WERI-Rb-1 (cell line): ENCODE data around the gene ZBTB7C.

Source experiments
- DNase-seq: peaks from one replicate; pipeline ENCODE4 v3.0.0-alpha.2; 2020
- H3K27ac ChIP-seq: fragments of 250-450 bp; sonication (Bioruptor Pico); 2 replicates; pipeline ENCODE4 v1.5.1; 2020; ENCODE audit warnings: mild to moderate bottlenecking, moderate library complexity
- H3K27me3 ChIP-seq: fragments of 250-450 bp; sonication (Bioruptor Pico); 2 replicates; pipeline ENCODE4 v1.5.1; 2021; ENCODE audit warnings: mild to moderate bottlenecking, low read depth, moderate library complexity; ENCODE audit not compliant: insufficient read depth, severe bottlenecking
- H3K36me3 ChIP-seq: fragments of 250-450 bp; sonication (Bioruptor Pico); 2 replicates; pipeline ENCODE4 v1.5.1; 2020; ENCODE audit warnings: mild to moderate bottlenecking, moderate library complexity
- H3K4me3 ChIP-seq: 2 replicates; pipeline ENCODE4 v1.5.1; 2011; ENCODE audit warnings: low read depth, mild to moderate bottlenecking, control low read depth, low read length
- H3K9me3 ChIP-seq: fragments of 250-450 bp; sonication (Bioruptor Pico); 2 replicates; pipeline ENCODE4 v1.5.1; 2021; ENCODE audit warnings: mild to moderate bottlenecking, moderate library complexity; ENCODE audit not compliant: severe bottlenecking
- TF ChIP-seq, protein P1 (sequence below): IDR thresholded peaks from 2 replicates; pipeline ENCODE4 v1.5.1; 2011; ENCODE audit warnings: low read depth, mild to moderate bottlenecking, control low read depth, inconsistent platforms, low read length

ZBTB7C gene

DNA sequence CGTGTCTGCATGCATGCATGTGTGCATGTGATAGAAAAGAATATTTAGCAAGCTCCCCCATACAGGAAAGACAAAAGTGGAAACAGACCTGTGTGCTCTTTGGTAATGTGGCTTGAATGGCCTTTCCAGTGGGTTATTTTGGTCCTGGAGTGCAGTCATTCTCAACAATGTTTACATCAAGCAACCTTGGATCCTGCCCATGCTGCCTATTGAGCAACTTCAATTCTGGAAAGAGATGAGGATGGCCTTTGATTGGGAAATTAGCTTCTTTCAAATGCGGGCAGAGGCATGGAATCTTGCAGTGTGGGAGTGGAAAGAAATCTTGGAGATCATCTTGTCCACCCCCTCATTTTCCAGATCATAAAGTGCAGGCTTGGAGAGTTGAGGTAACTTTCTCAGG, 391.5 kb downstream of the ZBTB7C start:
- DNase-seq: no peak
- Histone ChIP-seq H3K36me3 (no peaks in the 10 kb centered on the region), H3K27ac (no peak overlapping the region), H3K4me3 (no peak overlapping the region), H3K9me3 (no peaks in the 10 kb centered on the region), H3K27me3 (no peaks in the 10 kb centered on the region)
- TF ChIP-seq, protein P1, sequence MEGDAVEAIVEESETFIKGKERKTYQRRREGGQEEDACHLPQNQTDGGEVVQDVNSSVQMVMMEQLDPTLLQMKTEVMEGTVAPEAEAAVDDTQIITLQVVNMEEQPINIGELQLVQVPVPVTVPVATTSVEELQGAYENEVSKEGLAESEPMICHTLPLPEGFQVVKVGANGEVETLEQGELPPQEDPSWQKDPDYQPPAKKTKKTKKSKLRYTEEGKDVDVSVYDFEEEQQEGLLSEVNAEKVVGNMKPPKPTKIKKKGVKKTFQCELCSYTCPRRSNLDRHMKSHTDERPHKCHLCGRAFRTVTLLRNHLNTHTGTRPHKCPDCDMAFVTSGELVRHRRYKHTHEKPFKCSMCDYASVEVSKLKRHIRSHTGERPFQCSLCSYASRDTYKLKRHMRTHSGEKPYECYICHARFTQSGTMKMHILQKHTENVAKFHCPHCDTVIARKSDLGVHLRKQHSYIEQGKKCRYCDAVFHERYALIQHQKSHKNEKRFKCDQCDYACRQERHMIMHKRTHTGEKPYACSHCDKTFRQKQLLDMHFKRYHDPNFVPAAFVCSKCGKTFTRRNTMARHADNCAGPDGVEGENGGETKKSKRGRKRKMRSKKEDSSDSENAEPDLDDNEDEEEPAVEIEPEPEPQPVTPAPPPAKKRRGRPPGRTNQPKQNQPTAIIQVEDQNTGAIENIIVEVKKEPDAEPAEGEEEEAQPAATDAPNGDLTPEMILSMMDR: no peak

DNA sequence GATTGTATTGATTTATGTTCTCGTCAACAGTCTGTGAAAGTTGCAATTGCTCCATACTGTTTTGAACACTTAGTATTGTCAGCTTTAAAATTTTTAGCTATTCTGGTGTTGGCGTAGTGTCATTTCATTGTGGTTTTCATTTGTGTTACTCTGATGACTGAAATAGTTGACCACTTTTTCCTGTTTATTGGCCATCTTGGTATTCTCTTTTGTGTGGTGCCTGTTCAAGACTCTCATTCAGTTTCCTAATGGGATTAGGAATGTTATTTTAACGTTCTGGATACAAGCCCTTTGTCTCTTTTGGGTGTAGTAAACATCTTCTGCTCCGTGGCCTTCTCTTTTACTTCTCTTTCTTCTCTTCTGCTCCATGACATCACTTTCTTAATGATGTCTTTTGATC, 396.0 kb downstream of the ZBTB7C start:
- no peak overlapping the region for H3K27ac ChIP-seq
- H3K4me3 ChIP-seq: no peak overlapping the region
- H3K27me3 ChIP-seq: no peaks in the 10 kb centered on the region
- TF ChIP-seq, protein P1: no peak
- H3K9me3 ChIP-seq: no peaks in the 10 kb centered on the region
- DNase-seq: no peak
- H3K36me3 ChIP-seq: no peaks in the 10 kb centered on the region

DNA sequence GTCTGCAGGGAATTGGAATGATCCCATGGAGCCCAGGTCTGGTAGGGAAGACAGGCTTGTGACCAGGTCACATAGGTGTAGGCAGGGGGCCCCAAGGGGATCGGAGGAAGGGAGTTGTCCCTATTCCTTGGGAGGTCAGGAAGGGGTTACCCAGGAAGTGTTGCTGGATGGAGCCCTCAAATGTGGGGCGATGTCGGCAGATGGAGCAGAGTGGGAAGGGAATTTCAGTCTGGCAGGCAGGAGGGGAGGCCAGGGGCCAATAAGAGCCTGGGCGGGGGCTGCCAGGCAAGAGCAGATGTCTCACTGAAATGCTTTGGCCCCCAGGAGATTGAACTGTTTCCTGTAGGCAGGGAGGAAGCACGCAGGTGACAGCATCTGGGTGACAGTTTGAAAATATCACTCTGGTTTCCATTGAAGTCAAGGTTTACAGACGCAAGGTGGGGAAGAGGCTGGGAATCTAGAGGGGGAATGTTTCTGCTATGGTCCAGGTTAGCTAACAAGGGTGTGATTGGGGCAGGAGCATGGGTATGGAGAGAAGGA, 397.2 kb downstream of the ZBTB7C start:
- Histone ChIP-seq H3K27me3 (no peaks in the 10 kb centered on the region), H3K9me3 (no peaks in the 10 kb centered on the region)

DNA sequence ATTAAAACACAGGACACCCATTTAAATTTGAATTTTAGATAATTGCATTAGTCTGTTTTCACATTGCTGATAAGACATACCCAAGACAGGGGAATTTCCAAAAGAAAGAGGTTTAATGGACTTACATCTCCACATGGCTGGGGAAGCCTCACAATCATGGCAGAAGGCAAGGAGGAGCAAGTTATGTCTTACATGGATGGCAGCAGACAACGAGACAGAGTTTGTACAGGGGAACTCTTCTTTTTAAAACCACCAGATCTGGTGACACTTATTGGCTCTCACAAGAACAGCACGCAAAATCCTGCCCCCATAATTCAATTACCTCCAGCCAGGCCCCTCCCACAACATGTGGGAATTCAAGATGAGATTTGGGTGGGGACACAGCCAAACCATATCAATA, 398.9 kb downstream of the ZBTB7C start:
- Histone ChIP-seq H3K27ac (no peak overlapping the region; the same call in 1 of the 2 replicates), H3K27me3 (no peaks in the 10 kb centered on the region), H3K36me3 (no peaks in the 10 kb centered on the region), H3K4me3 (no peak overlapping the region), H3K9me3 (no peaks in the 10 kb centered on the region)
- DNase-seq: no peak
- TF ChIP-seq, protein P1: no peak

More for the DNA sequence above, 397.2 kb downstream of the ZBTB7C start:
- TF ChIP-seq, protein P1: no peak
- H3K4me3 ChIP-seq: no peak overlapping the region
- no peaks in the 10 kb centered on the region for H3K36me3 ChIP-seq
- no peak overlapping the region for H3K27ac ChIP-seq
- DNase-seq: no peak

- no peak overlapping the region; the same call in 1 of the 2 replicates for H3K27ac ChIP-seq
- no peaks in the 10 kb centered on the region for H3K27me3 ChIP-seq
- TF ChIP-seq, protein P1: no peak
- H3K9me3 ChIP-seq: no peaks in the 10 kb centered on the region
- H3K36me3 ChIP-seq: no peaks in the 10 kb centered on the region
- no peak for DNase-seq
- no peak overlapping the region for H3K4me3 ChIP-seq
These were observed 400.0 kb downstream of the ZBTB7C start for GRCh38 chr18:48009116-48009745.
